ENCODE data around the gene AGAP1. TPM values are rescaled to one million over a fixed set of nuclear protein-coding genes. Genes with fewer than 3 reads are reported as not detected.
"Not testable (repeated sequence)": the region's sequence is repeated elsewhere in the genome, so short reads cannot be mapped to it uniquely, and the experiment has no call there.

The AGAP1 gene
- total and polyA plus RNA-seq, 4 donors: 2.0 to 8.5 (median 5.4) TPM

DNA sequence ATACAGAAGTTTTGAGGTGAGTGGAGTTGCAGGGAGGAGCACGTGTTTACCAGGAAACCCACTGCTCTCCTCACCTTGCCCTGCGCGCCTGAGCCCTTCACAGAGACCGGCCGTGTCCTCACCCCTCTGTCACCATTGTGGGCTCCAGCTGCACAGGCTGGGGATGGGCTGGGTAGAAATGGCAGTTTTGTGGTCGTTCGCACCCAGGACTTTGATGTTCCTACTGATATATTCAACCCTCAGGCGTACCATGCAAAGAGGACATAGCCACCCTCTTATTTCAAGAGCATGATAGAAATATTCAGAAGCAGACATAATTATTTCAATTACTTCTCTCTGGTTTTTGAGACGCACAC lies 596.2 kb downstream of the AGAP1 start:
- WGBS: 93% methylated on average over 9 of the region's 9 CpGs
- H3K27ac ChIP-seq (ENCODE audit: low read depth in 1 of 2, low read length in 2 of 2): no peak overlapping the region
- H3K4me1 ChIP-seq (ENCODE audit: control insufficient read depth in 4 of 4, insufficient read depth in 4 of 4, low read length in 3 of 4): no peaks in the 10 kb centered on the region
- DNase-seq (ENCODE audit: low spot score): no peak
- H3K36me3 ChIP-seq (ENCODE audit: control insufficient read depth in 4 of 4, insufficient read depth in 3 of 4, low read depth in 1 of 4, low read length in 3 of 4): no peaks in the 10 kb centered on the region
- H3K9ac ChIP-seq (ENCODE audit: low read depth in 1 of 2, low read length in 2 of 2): no peak overlapping the region
- TF ChIP-seq YY1 (IDR thresholded peaks at IDR 0.05): no peak
- TF ChIP-seq, protein P1, sequence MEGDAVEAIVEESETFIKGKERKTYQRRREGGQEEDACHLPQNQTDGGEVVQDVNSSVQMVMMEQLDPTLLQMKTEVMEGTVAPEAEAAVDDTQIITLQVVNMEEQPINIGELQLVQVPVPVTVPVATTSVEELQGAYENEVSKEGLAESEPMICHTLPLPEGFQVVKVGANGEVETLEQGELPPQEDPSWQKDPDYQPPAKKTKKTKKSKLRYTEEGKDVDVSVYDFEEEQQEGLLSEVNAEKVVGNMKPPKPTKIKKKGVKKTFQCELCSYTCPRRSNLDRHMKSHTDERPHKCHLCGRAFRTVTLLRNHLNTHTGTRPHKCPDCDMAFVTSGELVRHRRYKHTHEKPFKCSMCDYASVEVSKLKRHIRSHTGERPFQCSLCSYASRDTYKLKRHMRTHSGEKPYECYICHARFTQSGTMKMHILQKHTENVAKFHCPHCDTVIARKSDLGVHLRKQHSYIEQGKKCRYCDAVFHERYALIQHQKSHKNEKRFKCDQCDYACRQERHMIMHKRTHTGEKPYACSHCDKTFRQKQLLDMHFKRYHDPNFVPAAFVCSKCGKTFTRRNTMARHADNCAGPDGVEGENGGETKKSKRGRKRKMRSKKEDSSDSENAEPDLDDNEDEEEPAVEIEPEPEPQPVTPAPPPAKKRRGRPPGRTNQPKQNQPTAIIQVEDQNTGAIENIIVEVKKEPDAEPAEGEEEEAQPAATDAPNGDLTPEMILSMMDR (IDR thresholded peaks at IDR 0.05; ENCODE audit: low read depth, low read length, missing input control): no peak
- no peak for TF ChIP-seq FOXA2 (IDR thresholded peaks at IDR 0.05)
- TF ChIP-seq TAF1 (conservative IDR thresholded peaks at IDR 0.05): no peak
- TF ChIP-seq, protein P2, sequence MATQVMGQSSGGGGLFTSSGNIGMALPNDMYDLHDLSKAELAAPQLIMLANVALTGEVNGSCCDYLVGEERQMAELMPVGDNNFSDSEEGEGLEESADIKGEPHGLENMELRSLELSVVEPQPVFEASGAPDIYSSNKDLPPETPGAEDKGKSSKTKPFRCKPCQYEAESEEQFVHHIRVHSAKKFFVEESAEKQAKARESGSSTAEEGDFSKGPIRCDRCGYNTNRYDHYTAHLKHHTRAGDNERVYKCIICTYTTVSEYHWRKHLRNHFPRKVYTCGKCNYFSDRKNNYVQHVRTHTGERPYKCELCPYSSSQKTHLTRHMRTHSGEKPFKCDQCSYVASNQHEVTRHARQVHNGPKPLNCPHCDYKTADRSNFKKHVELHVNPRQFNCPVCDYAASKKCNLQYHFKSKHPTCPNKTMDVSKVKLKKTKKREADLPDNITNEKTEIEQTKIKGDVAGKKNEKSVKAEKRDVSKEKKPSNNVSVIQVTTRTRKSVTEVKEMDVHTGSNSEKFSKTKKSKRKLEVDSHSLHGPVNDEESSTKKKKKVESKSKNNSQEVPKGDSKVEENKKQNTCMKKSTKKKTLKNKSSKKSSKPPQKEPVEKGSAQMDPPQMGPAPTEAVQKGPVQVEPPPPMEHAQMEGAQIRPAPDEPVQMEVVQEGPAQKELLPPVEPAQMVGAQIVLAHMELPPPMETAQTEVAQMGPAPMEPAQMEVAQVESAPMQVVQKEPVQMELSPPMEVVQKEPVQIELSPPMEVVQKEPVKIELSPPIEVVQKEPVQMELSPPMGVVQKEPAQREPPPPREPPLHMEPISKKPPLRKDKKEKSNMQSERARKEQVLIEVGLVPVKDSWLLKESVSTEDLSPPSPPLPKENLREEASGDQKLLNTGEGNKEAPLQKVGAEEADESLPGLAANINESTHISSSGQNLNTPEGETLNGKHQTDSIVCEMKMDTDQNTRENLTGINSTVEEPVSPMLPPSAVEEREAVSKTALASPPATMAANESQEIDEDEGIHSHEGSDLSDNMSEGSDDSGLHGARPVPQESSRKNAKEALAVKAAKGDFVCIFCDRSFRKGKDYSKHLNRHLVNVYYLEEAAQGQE (IDR thresholded peaks at IDR 0.05): no peak
- no peak for TF ChIP-seq SP1 (IDR thresholded peaks at IDR 0.05)
- TF ChIP-seq HNF4A (conservative IDR thresholded peaks at IDR 0.05): no peak
- TF ChIP-seq JUND (IDR thresholded peaks at IDR 0.05): no peak
- no peaks in the 10 kb centered on the region for H3K9me3 ChIP-seq (ENCODE audit: control insufficient read depth in 4 of 4, low read length in 3 of 4)
- no peaks in the 10 kb centered on the region for H3K27me3 ChIP-seq (ENCODE audit: control insufficient read depth in 4 of 4, insufficient read depth in 4 of 4, low read length in 3 of 4)
- H3K4me3 ChIP-seq (ENCODE audit: low read depth in 1 of 3, low read length in 3 of 3): no peak overlapping the region

DNA sequence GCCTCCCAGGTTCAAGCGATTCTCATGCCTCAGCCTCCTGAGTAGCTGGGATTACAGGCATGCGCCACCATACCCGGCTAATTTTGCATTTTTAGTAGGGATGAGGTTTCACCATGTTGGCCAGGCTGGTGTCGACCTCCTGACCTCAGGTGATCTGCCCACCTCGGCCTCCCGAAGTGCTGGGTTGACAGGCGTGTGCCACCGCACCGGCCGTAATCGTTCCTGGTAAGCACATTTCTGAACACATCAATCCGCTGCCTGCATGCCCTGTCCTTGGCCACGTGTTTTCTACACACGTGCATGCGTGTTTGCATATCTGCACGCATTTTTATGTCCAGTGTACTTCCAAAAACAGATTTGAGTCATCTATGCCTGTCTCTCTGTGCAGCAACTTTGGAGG lies 597.0 kb downstream of the AGAP1 start:
- not testable (repeated sequence) for H3K4me3 ChIP-seq (ENCODE audit: low read depth in 1 of 3, low read length in 3 of 3); H3K4me1 ChIP-seq (ENCODE audit: control insufficient read depth in 4 of 4, insufficient read depth in 4 of 4, low read length in 3 of 4); H3K27ac ChIP-seq (ENCODE audit: low read depth in 1 of 2, low read length in 2 of 2); H3K36me3 ChIP-seq (ENCODE audit: control insufficient read depth in 4 of 4, insufficient read depth in 3 of 4, low read depth in 1 of 4, low read length in 3 of 4); H3K9ac ChIP-seq (ENCODE audit: low read depth in 1 of 2, low read length in 2 of 2); DNase-seq (ENCODE audit: low spot score); H3K9me3 ChIP-seq (ENCODE audit: control insufficient read depth in 4 of 4, low read length in 3 of 4); H3K27me3 ChIP-seq (ENCODE audit: control insufficient read depth in 4 of 4, insufficient read depth in 4 of 4, low read length in 3 of 4)
- 96% methylated on average over 16 of the region's 16 CpGs for WGBS

DNA sequence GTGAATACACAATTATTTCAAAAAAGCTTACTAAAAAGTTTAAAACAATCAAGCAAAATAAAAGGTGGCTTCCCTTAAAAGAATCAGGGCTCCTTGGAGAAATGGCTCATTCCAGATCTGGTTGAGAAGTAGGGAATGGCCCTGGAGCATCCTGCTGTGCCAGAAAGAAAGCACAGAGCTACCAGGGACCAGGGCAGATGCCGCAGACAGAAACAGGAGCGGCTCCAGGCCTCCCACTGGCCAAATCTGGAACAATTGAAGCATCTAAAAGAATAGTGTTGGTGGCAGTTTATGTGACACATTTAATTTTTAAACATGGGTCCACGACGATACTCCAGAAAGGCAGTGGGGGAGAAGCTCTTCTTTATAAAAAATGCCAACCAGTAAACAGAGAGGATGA lies 598.9 kb downstream of the AGAP1 start:
- H3K9me3 ChIP-seq (ENCODE audit: control insufficient read depth in 4 of 4, low read length in 3 of 4): no peaks in the 10 kb centered on the region
- H3K27ac ChIP-seq (ENCODE audit: low read depth in 1 of 2, low read length in 2 of 2): no peak overlapping the region
- TF ChIP-seq, protein P2 (IDR thresholded peaks at IDR 0.05): no peak
- TF ChIP-seq, protein P3, sequence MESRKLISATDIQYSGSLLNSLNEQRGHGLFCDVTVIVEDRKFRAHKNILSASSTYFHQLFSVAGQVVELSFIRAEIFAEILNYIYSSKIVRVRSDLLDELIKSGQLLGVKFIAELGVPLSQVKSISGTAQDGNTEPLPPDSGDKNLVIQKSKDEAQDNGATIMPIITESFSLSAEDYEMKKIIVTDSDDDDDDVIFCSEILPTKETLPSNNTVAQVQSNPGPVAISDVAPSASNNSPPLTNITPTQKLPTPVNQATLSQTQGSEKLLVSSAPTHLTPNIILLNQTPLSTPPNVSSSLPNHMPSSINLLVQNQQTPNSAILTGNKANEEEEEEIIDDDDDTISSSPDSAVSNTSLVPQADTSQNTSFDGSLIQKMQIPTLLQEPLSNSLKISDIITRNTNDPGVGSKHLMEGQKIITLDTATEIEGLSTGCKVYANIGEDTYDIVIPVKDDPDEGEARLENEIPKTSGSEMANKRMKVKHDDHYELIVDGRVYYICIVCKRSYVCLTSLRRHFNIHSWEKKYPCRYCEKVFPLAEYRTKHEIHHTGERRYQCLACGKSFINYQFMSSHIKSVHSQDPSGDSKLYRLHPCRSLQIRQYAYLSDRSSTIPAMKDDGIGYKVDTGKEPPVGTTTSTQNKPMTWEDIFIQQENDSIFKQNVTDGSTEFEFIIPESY (IDR thresholded peaks at IDR 0.05): no peak
- H3K9ac ChIP-seq (ENCODE audit: low read depth in 1 of 2, low read length in 2 of 2): no peak overlapping the region
- no peaks in the 10 kb centered on the region for H3K36me3 ChIP-seq (ENCODE audit: control insufficient read depth in 4 of 4, insufficient read depth in 3 of 4, low read depth in 1 of 4, low read length in 3 of 4)
- WGBS: 88% methylated on average over 4 of the region's 4 CpGs
- H3K27me3 ChIP-seq (ENCODE audit: control insufficient read depth in 4 of 4, insufficient read depth in 4 of 4, low read length in 3 of 4): no peaks in the 10 kb centered on the region
- no peaks in the 10 kb centered on the region for H3K4me1 ChIP-seq (ENCODE audit: control insufficient read depth in 4 of 4, insufficient read depth in 4 of 4, low read length in 3 of 4)
- DNase-seq (ENCODE audit: low spot score): no peak
- H3K4me3 ChIP-seq (ENCODE audit: low read depth in 1 of 3, low read length in 3 of 3): no peak overlapping the region

All from liver (tissue), 9 donors.